ENCODE measurements around the gene DLG2.
A peak's percentile ranks its signal among the peaks of the same experiment; 100 is the strongest.

The DLG2 gene

DNA sequence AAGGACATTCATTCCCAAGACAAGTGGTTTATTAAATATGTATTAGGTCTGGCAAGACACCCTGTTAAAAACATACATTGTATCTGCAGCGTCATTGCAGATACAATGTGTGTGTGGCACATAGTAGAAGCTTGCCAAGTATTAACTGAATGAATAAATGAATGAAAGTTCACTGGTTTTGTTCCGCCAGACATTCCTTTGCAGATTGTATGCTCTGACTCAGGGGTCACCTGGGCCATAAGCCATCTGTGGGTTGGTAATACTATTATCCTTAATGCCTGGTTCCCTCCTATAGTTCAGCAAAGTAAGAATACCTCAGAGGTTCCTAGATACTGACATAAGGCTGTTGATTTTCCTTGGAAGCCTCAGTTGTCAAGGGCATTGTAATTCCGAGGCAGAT, 1963.7 kb downstream of the DLG2 start:
- DNase-seq (ENCODE audit: low spot score), result peak; percentile 2
- ChIA-PET CTCF (no interaction called here), POLR2A (ENCODE audit: low non-redundant PET) (no interaction called here)
- TF ChIP-seq, protein P1, sequence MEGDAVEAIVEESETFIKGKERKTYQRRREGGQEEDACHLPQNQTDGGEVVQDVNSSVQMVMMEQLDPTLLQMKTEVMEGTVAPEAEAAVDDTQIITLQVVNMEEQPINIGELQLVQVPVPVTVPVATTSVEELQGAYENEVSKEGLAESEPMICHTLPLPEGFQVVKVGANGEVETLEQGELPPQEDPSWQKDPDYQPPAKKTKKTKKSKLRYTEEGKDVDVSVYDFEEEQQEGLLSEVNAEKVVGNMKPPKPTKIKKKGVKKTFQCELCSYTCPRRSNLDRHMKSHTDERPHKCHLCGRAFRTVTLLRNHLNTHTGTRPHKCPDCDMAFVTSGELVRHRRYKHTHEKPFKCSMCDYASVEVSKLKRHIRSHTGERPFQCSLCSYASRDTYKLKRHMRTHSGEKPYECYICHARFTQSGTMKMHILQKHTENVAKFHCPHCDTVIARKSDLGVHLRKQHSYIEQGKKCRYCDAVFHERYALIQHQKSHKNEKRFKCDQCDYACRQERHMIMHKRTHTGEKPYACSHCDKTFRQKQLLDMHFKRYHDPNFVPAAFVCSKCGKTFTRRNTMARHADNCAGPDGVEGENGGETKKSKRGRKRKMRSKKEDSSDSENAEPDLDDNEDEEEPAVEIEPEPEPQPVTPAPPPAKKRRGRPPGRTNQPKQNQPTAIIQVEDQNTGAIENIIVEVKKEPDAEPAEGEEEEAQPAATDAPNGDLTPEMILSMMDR (conservative IDR thresholded peaks at IDR 0.05; ENCODE audit: low read depth), result no peak
- H3K27ac ChIP-seq, result no peak overlapping the region

GRCh38 chr11:83662494-83662893, 1964.7 kb downstream of the DLG2 start:
- no peak overlapping the region for H3K27ac ChIP-seq
- TF ChIP-seq, protein P1 (conservative IDR thresholded peaks at IDR 0.05; ENCODE audit: low read depth), result no peak
- ChIA-PET CTCF (no interaction called here), POLR2A (ENCODE audit: low non-redundant PET) (no interaction called here)
- DNase-seq (ENCODE audit: low spot score), result no peak

DNA sequence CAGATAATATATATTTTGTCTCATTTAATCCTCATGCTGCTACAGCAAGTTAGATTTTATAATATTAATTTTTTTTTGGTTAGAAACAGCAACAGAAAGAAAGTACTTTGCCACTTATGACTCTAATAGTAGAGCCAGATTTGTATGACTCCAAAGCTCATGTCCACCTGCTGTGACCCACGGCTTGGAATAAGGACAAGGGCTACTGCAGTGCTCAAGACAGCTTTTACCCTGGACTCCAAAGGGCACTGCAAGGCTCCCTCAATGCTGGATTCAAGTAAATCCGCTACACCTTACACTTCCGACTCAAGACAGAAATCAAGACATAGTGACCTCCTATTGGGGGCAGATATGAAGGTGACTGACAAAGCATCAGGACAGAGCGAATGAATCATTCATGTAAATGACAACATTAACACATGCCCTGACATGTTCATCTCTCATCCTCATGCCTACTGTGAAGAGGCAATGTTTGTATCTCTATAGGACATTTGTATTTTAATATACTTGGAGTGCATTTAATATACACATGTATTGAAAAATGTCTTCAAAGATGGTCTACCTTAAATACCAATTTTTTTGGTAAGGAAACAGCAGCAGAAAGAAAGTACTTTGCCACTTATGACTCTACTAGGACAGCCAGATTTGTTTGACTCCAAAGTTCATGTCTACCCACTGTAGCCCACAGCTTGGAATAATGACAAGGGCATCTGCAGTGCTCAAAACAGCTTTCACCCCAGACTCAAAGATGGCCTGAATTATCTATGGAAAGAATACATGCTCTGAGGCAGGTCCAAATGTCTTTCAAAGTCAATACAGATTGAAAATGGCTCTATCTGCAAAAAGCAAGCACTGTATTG, 1965.4 kb downstream of the DLG2 start:
- POLR2A ChIA-PET (ENCODE audit: low non-redundant PET), result no interaction called here
- DNase-seq (ENCODE audit: low spot score), result no peak
- H3K27ac ChIP-seq, result no peak overlapping the region
- TF ChIP-seq, protein P1 (conservative IDR thresholded peaks at IDR 0.05; ENCODE audit: low read depth), result no peak
- CTCF ChIA-PET, result interaction anchor here (0.6 to 1.2 kb wide), 2 partner anchors 10 to 36 kb away, joined by 3 to 4 read pairs; no protein-coding TSS in a partner anchor

DNA sequence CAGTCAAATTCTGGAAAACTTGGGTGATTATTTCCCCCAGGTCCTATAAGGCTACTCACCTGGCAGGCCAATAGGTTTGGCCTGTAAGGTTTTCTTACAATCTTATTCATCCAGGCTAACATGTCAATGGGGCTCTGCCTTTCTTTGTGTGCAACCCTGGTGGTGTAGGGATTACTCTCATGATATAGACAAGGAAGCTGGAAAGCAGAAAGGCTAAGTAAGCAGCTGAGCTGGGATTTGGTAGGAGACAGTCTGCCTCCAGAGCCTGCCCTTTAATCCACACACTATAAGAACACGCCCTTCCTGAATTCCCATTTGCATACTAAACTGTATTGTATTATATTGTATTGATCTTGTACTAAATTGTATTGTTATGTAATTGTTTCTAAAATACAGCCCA, 1967.7 kb downstream of the DLG2 start:
- POLR2A ChIA-PET (ENCODE audit: low non-redundant PET), result no interaction called here
- no peak for DNase-seq (ENCODE audit: low spot score)
- CTCF ChIA-PET, result no interaction called here
- no peak overlapping the region for H3K27ac ChIP-seq
- TF ChIP-seq, protein P1 (conservative IDR thresholded peaks at IDR 0.05; ENCODE audit: low read depth), result no peak

- CTCF ChIA-PET, result interaction anchor here (0.7 kb wide), 1 partner anchor 1904 kb away, joined by 3 read pairs; no protein-coding TSS in a partner anchor
- POLR2A ChIA-PET (ENCODE audit: low non-redundant PET), result no interaction called here
Observed at GRCh38 chr11:83656796-83657330, 1970.3 kb downstream of the DLG2 start.

GRCh38 chr11:83655976-83656375, 1971.2 kb downstream of the DLG2 start:
- CTCF ChIA-PET, result no interaction called here
- no peak overlapping the region for H3K27ac ChIP-seq
- POLR2A ChIA-PET (ENCODE audit: low non-redundant PET), result no interaction called here
- TF ChIP-seq, protein P1 (conservative IDR thresholded peaks at IDR 0.05; ENCODE audit: low read depth), result no peak
- DNase-seq (ENCODE audit: low spot score), result no peak

More at GRCh38 chr11:83656796-83657330, 1970.3 kb downstream of the DLG2 start:
- H3K27ac ChIP-seq, result no peak overlapping the region
- TF ChIP-seq, protein P1 (conservative IDR thresholded peaks at IDR 0.05; ENCODE audit: low read depth), result no peak
- DNase-seq (ENCODE audit: low spot score), result no peak
